Memory B cell (primary cell): ENCODE data around the gene EHF.

ENCODE experiments used
- ATAC-seq: fragments of 150-1000 bp; cut with Tn5 transposase; 2 replicates; pipeline ENCODE4 v1.10.0; 2021; ENCODE audit warnings: low read depth, mild to moderate bottlenecking, moderate library complexity
- DNase-seq, 2 donors: peaks; one replicate each; pipeline ENCODE4 v3.0.0; 2022; ENCODE audit warnings: low spot score in 2 of 2
- H3K27ac Mint-ChIP-seq: one replicate; pipeline ENCODE4 v1.8.0; 2022; ENCODE audit warnings: mild to moderate bottlenecking, moderate library complexity, mixed read lengths
- H3K27me3 Mint-ChIP-seq: one replicate; pipeline ENCODE4 v1.8.0; 2022; ENCODE audit warnings: mixed read lengths
- H3K36me3 Mint-ChIP-seq: one replicate; pipeline ENCODE4 v1.8.0; 2022; ENCODE audit warnings: mild to moderate bottlenecking, mixed read lengths
- H3K4me1 Mint-ChIP-seq: one replicate; pipeline ENCODE4 v1.8.0; 2022; ENCODE audit warnings: mixed read lengths
- H3K4me3 Mint-ChIP-seq: one replicate; pipeline ENCODE4 v1.8.0; 2022; ENCODE audit warnings: mild to moderate bottlenecking, moderate library complexity, mixed read lengths
- H3K9me3 Mint-ChIP-seq: one replicate; pipeline ENCODE4 v1.8.0; 2022; ENCODE audit warnings: mixed read lengths

Gene EHF

DNA sequence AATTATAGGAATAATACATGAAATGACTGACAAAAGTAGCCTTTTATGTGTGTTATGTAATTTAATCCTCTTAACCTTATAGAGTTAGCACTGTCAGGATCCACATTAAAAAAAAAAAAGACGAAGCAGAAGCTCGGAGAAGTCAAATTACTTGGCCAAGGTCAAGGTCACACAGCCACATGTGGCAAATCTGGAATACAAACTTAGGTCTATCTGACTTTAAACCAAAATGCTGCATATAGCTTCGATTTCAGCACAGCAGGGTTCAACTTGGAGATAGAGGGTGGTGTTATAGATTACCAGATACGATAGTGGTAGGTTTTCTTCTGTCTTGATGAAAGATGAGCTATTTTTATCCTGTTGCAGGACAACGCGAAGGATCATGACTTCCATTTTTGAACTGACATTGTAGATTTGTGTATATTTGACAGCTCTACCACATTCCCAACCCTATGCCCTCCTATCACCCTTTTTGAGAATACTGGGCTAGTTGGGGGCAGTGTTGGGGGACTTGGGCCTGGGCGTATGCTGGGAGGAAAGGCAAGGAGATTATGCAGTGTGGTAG lies 11.6 kb upstream of the EHF start:
- H3K27ac Mint-ChIP-seq, result no peak overlapping the region
- H3K36me3 Mint-ChIP-seq, result no peaks in the 10 kb centered on the region
- H3K9me3 Mint-ChIP-seq, result no peaks in the 10 kb centered on the region
- ATAC-seq (no peak), DNase-seq (no peak)
- H3K4me3 Mint-ChIP-seq, result no peak overlapping the region
- peaks cover 13% of the 10 kb centered on the region for H3K4me1 Mint-ChIP-seq
- no peaks in the 10 kb centered on the region for H3K27me3 Mint-ChIP-seq

DNA sequence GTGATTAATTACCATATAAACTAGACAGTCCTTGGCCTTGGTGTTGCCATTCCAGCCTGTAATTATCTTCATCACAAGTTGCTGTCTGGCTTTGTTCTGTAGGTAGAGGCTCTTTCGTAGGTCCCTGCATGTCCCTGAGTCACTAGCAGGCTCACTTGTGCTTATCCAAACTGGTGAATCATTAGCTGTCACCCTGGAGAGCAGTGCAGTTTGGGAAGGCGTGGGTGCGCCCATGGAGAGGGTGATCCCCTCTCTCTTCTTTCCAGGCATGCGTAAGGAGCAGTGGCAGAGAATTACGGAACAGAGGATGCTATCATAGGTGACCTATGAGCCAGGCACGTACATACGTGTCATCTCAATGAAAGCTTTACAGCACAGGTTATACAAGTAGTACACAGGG lies 11.0 kb upstream of the EHF start:
- H3K4me1 Mint-ChIP-seq, result peaks cover 17% of the 10 kb centered on the region
- no peaks in the 10 kb centered on the region for H3K9me3 Mint-ChIP-seq
- DNase-seq, result no peak
- no peaks in the 10 kb centered on the region for H3K36me3 Mint-ChIP-seq
- H3K27me3 Mint-ChIP-seq, result no peaks in the 10 kb centered on the region
- no peak overlapping the region for H3K27ac Mint-ChIP-seq
- no peak overlapping the region for H3K4me3 Mint-ChIP-seq
- ATAC-seq, result no peak

DNA sequence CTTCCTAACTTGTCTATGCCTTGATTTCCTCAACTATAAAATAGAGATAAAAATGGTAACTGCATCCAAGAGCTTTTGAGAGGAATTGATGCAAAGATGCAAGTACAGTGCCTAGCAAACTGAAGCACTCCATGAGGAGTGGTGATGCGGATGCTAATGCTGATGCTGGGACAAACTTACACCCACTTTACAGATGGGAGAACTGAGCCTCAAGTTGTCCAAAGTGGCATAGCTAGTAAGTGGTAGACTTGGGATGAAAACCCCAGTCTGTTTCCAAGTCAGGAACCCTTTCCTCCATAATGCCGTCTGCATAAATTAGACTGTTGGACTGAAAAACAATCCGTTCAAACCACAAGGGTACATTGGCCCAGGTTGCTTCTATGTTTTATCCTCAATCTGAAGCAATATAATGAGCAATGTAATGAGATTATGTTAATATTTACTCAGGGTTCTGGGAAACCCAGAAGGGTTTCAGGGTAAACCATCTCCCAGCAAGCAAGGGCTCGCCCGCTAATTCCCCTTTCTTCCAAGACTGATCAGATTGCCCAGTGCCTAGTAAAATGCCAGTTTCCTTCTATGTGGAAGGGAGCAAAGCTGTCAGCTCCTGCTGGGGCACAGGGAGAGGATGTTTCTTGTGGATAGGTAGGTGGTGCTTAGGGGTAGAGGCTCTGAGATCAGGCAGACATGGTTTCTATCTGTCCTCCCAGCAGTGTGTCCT lies 10.4 kb upstream of the EHF start:
- H3K4me1 Mint-ChIP-seq, result peaks cover 16% of the 10 kb centered on the region
- no peaks in the 10 kb centered on the region for H3K36me3 Mint-ChIP-seq
- no peak for ATAC-seq
- no peaks in the 10 kb centered on the region for H3K27me3 Mint-ChIP-seq
- no peak overlapping the region for H3K4me3 Mint-ChIP-seq
- DNase-seq, result no peak
- no peak overlapping the region for H3K27ac Mint-ChIP-seq
- no peaks in the 10 kb centered on the region for H3K9me3 Mint-ChIP-seq

- no peak overlapping the region for H3K27ac Mint-ChIP-seq
- H3K36me3 Mint-ChIP-seq, result no peaks in the 10 kb centered on the region
- no peaks in the 10 kb centered on the region for H3K9me3 Mint-ChIP-seq
- no peaks in the 10 kb centered on the region for H3K27me3 Mint-ChIP-seq
- H3K4me3 Mint-ChIP-seq, result no peak overlapping the region
- peaks cover 9% of the 10 kb centered on the region for H3K4me1 Mint-ChIP-seq
- DNase-seq (no peak), ATAC-seq (no peak)
Measured at GRCh38 chr11:34613015-34613414, 7.9 kb upstream of the EHF start.

- H3K27ac Mint-ChIP-seq, result no peak overlapping the region
- no peak for DNase-seq
- no peaks in the 10 kb centered on the region for H3K27me3 Mint-ChIP-seq
- H3K9me3 Mint-ChIP-seq, result no peaks in the 10 kb centered on the region
- peaks cover 9% of the 10 kb centered on the region for H3K4me1 Mint-ChIP-seq
- H3K4me3 Mint-ChIP-seq, result no peak overlapping the region
- H3K36me3 Mint-ChIP-seq, result no peaks in the 10 kb centered on the region
- peak; percentile 53 for ATAC-seq
Measured at GRCh38 chr11:34613552-34614056, 7.3 kb upstream of the EHF start.

GRCh38 chr11:34614344-34615104 lies 6.4 kb upstream of the EHF start:
- DNase-seq (no peak), ATAC-seq (peak; percentile 60)
- H3K4me3 Mint-ChIP-seq, result no peak overlapping the region
- peaks cover 9% of the 10 kb centered on the region for H3K4me1 Mint-ChIP-seq
- H3K27me3 Mint-ChIP-seq, result no peaks in the 10 kb centered on the region
- no peak overlapping the region for H3K27ac Mint-ChIP-seq
- H3K9me3 Mint-ChIP-seq, result no peaks in the 10 kb centered on the region
- H3K36me3 Mint-ChIP-seq, result no peaks in the 10 kb centered on the region

GRCh38 chr11:34616086-34616485 lies 4.8 kb upstream of the EHF start:
- no peak overlapping the region for H3K27ac Mint-ChIP-seq
- no peaks in the 10 kb centered on the region for H3K36me3 Mint-ChIP-seq
- H3K4me3 Mint-ChIP-seq, result no peak overlapping the region
- DNase-seq (no peak), ATAC-seq (no peak)
- H3K4me1 Mint-ChIP-seq, result peaks cover 11% of the 10 kb centered on the region
- H3K9me3 Mint-ChIP-seq, result no peaks in the 10 kb centered on the region
- H3K27me3 Mint-ChIP-seq, result no peaks in the 10 kb centered on the region

DNA sequence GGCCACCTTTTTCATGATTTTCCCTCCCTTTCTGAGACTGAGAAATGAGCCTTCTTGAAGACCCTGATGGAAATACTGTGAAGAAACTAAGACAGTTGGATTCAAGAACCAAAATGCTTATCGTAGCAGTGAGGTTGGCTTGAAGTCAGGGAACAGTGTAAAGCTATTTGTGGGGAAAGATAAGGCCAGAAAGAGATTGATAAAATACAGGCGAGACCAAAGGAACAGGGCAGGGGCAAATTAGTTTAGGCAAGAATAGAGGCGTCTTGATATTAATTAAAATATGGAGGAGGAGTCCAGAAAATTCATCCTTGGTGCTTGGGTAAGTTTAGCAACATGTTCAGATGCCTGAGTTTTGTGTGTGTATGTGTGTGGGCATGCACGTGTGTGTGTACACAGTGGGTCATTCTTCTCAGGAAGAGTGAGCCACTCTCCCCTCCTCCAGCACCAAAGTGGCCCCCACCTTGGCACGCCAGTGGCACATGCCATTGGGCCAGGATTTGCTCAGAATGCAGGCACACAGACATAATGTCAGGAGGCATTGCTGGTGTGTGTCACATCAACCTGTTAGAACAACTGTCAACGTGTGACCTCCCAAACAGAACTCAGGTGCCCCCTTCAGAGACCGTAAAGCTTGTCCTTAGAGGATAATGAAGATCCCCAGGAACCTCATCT lies 3.9 kb upstream of the EHF start:
- peaks cover 11% of the 10 kb centered on the region for H3K4me1 Mint-ChIP-seq
- no peaks in the 10 kb centered on the region for H3K9me3 Mint-ChIP-seq
- H3K27me3 Mint-ChIP-seq, result no peaks in the 10 kb centered on the region
- H3K36me3 Mint-ChIP-seq, result no peaks in the 10 kb centered on the region
- ATAC-seq (no peak), DNase-seq (no peak)
- no peak overlapping the region for H3K4me3 Mint-ChIP-seq
- H3K27ac Mint-ChIP-seq, result no peak overlapping the region

GRCh38 chr11:34618406-34618805 lies 2.5 kb upstream of the EHF start:
- Mint-ChIP-seq H3K4me3 (no peak overlapping the region), H3K36me3 (no peaks in the 10 kb centered on the region), H3K27me3 (peaks cover 1% of the 10 kb centered on the region), H3K27ac (no peak overlapping the region), H3K9me3 (no peaks in the 10 kb centered on the region), H3K4me1 (peaks cover 10% of the 10 kb centered on the region)
- no peak for DNase-seq
- no peak for ATAC-seq

DNA sequence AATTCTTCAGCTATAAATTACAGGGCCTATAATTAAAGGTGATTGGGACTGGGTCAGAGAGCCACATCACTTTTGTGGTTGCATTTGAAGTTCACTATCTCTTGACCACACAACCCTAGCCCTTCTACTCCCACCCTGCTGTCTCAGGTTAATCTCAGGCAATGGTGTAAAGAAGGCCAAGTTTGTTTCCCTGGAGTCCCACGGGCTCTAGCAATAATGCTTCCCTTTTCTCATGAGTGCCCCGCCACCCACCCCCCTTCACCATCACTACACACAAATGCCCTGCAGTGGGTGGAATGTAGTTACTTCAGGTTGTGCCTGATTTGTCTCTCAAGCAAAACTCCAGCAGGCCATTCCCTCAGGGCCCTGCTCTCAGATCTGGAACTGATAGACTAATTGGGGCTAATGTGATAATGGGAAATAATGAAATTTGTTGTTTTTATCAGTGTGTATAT lies 1.8 kb upstream of the EHF start:
- peaks cover 3% of the 10 kb centered on the region for H3K27me3 Mint-ChIP-seq
- ATAC-seq, result no peak
- no peak overlapping the region for H3K4me3 Mint-ChIP-seq
- H3K36me3 Mint-ChIP-seq, result no peaks in the 10 kb centered on the region
- H3K27ac Mint-ChIP-seq, result no peak overlapping the region
- peaks cover 13% of the 10 kb centered on the region for H3K4me1 Mint-ChIP-seq
- no peak for DNase-seq
- H3K9me3 Mint-ChIP-seq, result no peaks in the 10 kb centered on the region

- peaks cover 7% of the 10 kb centered on the region for H3K27me3 Mint-ChIP-seq
- H3K9me3 Mint-ChIP-seq, result no peaks in the 10 kb centered on the region
- H3K36me3 Mint-ChIP-seq, result no peaks in the 10 kb centered on the region
- ATAC-seq (no peak), DNase-seq (no peak)
- peaks cover 11% of the 10 kb centered on the region for H3K4me1 Mint-ChIP-seq
- H3K27ac Mint-ChIP-seq, result no peak overlapping the region
- no peak overlapping the region for H3K4me3 Mint-ChIP-seq
Measured at GRCh38 chr11:34620202-34620601, 691 bp upstream of the EHF start.

DNA sequence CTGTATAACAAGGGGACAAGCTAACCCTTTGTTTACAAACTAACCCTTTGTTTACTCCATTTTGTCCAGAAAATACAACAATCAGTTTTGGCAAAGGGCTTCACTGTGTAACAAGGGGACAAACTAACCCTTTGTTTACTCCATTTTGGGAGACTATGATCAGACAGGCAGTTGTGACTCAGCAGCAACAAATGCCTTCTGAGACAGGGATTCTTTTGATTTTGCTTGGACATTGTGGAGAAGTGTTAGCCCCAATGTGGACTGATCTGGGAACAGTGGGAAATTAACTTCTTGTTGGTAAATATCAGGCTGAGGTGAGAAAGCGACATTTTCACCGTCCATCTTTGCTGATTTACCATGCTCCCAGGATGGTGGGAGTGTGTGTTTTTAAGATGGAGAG lies 983 bp downstream of the EHF start:
- H3K27ac Mint-ChIP-seq, result peak overlapping the region; percentile 5
- no peak overlapping the region for H3K4me3 Mint-ChIP-seq
- no peaks in the 10 kb centered on the region for H3K36me3 Mint-ChIP-seq
- no peak for DNase-seq
- H3K9me3 Mint-ChIP-seq, result no peaks in the 10 kb centered on the region
- no peak for ATAC-seq
- H3K27me3 Mint-ChIP-seq, result peaks cover 12% of the 10 kb centered on the region
- H3K4me1 Mint-ChIP-seq, result peaks cover 11% of the 10 kb centered on the region

DNA sequence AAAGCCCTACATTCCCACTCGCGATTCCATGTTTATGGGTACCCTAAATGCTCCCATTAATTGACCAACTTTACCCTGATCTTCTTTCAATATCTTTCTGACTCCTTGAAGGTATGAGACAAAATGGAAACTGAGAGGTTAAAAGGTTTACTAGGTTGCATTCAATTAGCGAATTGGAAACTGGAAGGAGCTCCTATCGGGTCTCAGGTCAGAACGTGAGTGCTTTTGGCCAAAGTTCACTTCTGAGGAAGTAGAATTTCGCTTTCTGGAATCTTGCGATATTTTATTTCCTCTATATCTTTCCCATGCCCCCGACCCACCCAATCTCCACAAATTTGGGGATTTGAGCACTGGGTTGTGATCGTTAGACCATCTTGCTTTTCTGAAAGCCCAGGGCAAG lies 2.6 kb downstream of the EHF start:
- ATAC-seq (no peak), DNase-seq (no peak)
- Mint-ChIP-seq H3K4me1 (peaks cover 11% of the 10 kb centered on the region), H3K9me3 (no peaks in the 10 kb centered on the region), H3K4me3 (no peak overlapping the region), H3K36me3 (no peaks in the 10 kb centered on the region), H3K27ac (peak overlapping the region; percentile 18), H3K27me3 (peaks cover 14% of the 10 kb centered on the region)

DNA sequence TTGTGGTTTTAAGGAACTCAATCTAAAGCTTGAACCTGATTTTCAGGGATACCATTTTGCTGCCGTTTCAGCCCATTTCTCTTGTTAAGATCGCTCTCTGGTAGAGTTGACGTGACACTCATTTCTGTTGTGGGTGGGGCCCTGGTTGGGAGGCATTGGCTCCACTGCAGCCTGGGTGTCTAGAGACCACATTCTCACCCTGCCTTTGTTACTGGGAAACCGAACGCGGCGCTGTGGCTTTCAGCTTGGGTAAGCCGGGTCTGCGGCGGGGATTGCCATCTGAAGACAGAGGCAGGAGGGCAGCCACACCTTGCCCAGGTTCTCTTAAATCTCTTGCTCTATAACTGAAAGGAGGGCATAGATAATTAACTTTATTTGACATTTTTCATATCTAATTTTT lies 3.2 kb downstream of the EHF start:
- Mint-ChIP-seq H3K9me3 (no peaks in the 10 kb centered on the region), H3K4me3 (peak overlapping the region; percentile 67), H3K4me1 (peaks cover 11% of the 10 kb centered on the region), H3K27ac (peak overlapping the region; percentile 18), H3K27me3 (peaks cover 14% of the 10 kb centered on the region), H3K36me3 (no peaks in the 10 kb centered on the region)
- DNase-seq, result peak; percentile 19 to 36
- ATAC-seq, result peak; percentile 91
